ENCODE data around the gene RPP14. TPM values are rescaled to one million over a fixed set of nuclear protein-coding genes. Genes with fewer than 3 reads are reported as not detected.

RPP14 gene
- total RNA-seq, 2 experiments from 2014 or later, result 17.7 to 19.7 TPM

- peaks cover 3% of the 10 kb centered on the region for H3K9me3 Mint-ChIP-seq
- ATAC-seq (ENCODE audit: poor library complexity) (no peak), DNase-seq (no peak)
- CTCF ChIA-PET, result interaction anchor here (1.7 kb wide), 1 partner anchor 10 kb away, joined by 3 read pairs; the partner anchor contains the start of genes HTD2 and RPP14
- H3K4me3 ChIP-seq (ENCODE audit: low read length), result no peak overlapping the region
- no peaks in the 10 kb centered on the region for H3K4me1 Mint-ChIP-seq (ENCODE audit: low read depth)
- no peaks in the 10 kb centered on the region for H3K36me3 Mint-ChIP-seq (ENCODE audit: low read depth)
- H3K4me1 ChIP-seq (ENCODE audit: insufficient read depth, low read length), result no peaks in the 10 kb centered on the region
- no peak overlapping the region for H3K27ac ChIP-seq (ENCODE audit: low read depth in 1 of 2, low read length in 2 of 2)
- no peaks in the 10 kb centered on the region for H3K36me3 ChIP-seq (ENCODE audit: insufficient read depth, low read length)
- intact Hi-C loops (cut with DNase I, micrococcal nuclease), result no loop called here
- POLR2A ChIA-PET, result no interaction called here
- no peak for TF ChIP-seq CTCF (IDR thresholded peaks at IDR 0.05)
- peaks cover 6 to 8% of the 10 kb centered on the region in 2 experiments for H3K9me3 ChIP-seq (ENCODE audit: control insufficient read depth in 1 of 2, insufficient read depth in 1 of 2, low read length in 2 of 2)
- no peak overlapping the region for H3K4me3 Mint-ChIP-seq
- H3K27ac Mint-ChIP-seq, result no peak overlapping the region
- H3K27me3 ChIP-seq (ENCODE audit: control insufficient read depth in 1 of 2, insufficient read depth in 2 of 2, low read length in 2 of 2), result peaks cover 23 to 25% of the 10 kb centered on the region in 2 experiments
- H3K27me3 Mint-ChIP-seq, result peaks cover 29% of the 10 kb centered on the region
Measured at GRCh38 chr3:58296843-58297242, 9.2 kb upstream of the RPP14 start.

- no peak overlapping the region for H3K27ac Mint-ChIP-seq
- ATAC-seq (ENCODE audit: poor library complexity) (no peak), DNase-seq (no peak)
- no peak overlapping the region for H3K4me3 ChIP-seq (ENCODE audit: low read length)
- H3K4me1 Mint-ChIP-seq (ENCODE audit: low read depth), result no peaks in the 10 kb centered on the region
- CTCF ChIA-PET, result interaction anchor here (1.7 kb wide), 1 partner anchor 9 kb away, joined by 3 read pairs; the partner anchor contains the start of genes HTD2 and RPP14
- POLR2A ChIA-PET, result no interaction called here
- H3K27me3 Mint-ChIP-seq, result peaks cover 35% of the 10 kb centered on the region
- H3K9me3 ChIP-seq (ENCODE audit: control insufficient read depth in 1 of 2, insufficient read depth in 1 of 2, low read length in 2 of 2), result peaks cover 7 to 8% of the 10 kb centered on the region in 2 experiments
- no peak overlapping the region for H3K27ac ChIP-seq (ENCODE audit: low read depth in 1 of 2, low read length in 2 of 2)
- H3K4me3 Mint-ChIP-seq, result no peak overlapping the region
- TF ChIP-seq CTCF (IDR thresholded peaks at IDR 0.05), result no peak
- intact Hi-C loops (cut with DNase I, micrococcal nuclease), result no loop called here
- no peaks in the 10 kb centered on the region for H3K36me3 Mint-ChIP-seq (ENCODE audit: low read depth)
- peaks cover 26 to 29% of the 10 kb centered on the region in 2 experiments for H3K27me3 ChIP-seq (ENCODE audit: control insufficient read depth in 1 of 2, insufficient read depth in 2 of 2, low read length in 2 of 2)
- no peaks in the 10 kb centered on the region for H3K4me1 ChIP-seq (ENCODE audit: insufficient read depth, low read length)
- no peaks in the 10 kb centered on the region for H3K36me3 ChIP-seq (ENCODE audit: insufficient read depth, low read length)
- H3K9me3 Mint-ChIP-seq, result peaks cover 3% of the 10 kb centered on the region
Measured at GRCh38 chr3:58298190-58298589, 7.9 kb upstream of the RPP14 start.

- Histone ChIP-seq H3K4me1 (ENCODE audit: insufficient read depth, low read length) (no peaks in the 10 kb centered on the region), H3K9me3 (ENCODE audit: control insufficient read depth in 1 of 2, insufficient read depth in 1 of 2, low read length in 2 of 2) (peaks cover 7 to 8% of the 10 kb centered on the region in 2 experiments), H3K36me3 (ENCODE audit: insufficient read depth, low read length) (no peaks in the 10 kb centered on the region), H3K27ac (ENCODE audit: low read depth in 1 of 2, low read length in 2 of 2) (no peak overlapping the region), H3K4me3 (ENCODE audit: low read length) (no peak overlapping the region), H3K27me3 (ENCODE audit: control insufficient read depth in 1 of 2, insufficient read depth in 2 of 2, low read length in 2 of 2) (peaks cover 26 to 29% of the 10 kb centered on the region in 2 experiments)
- intact Hi-C loops (cut with DNase I, micrococcal nuclease), result no loop called here
- no peak for DNase-seq
- no peaks in the 10 kb centered on the region for H3K36me3 Mint-ChIP-seq (ENCODE audit: low read depth)
- no peak for ATAC-seq (ENCODE audit: poor library complexity)
- no peak overlapping the region for H3K27ac Mint-ChIP-seq
- H3K4me1 Mint-ChIP-seq (ENCODE audit: low read depth), result no peaks in the 10 kb centered on the region
- H3K27me3 Mint-ChIP-seq, result peaks cover 35% of the 10 kb centered on the region
- no peak for TF ChIP-seq CTCF (IDR thresholded peaks at IDR 0.05)
- H3K9me3 Mint-ChIP-seq, result peaks cover 3% of the 10 kb centered on the region
- no peak overlapping the region for H3K4me3 Mint-ChIP-seq
- CTCF ChIA-PET, result no interaction called here
- POLR2A ChIA-PET, result no interaction called here
Measured at GRCh38 chr3:58299075-58299474, 7.0 kb upstream of the RPP14 start.
